Ramos (cell line): Measurements from ENCODE around the gene TMED4.

ENCODE experiments used
- in situ Hi-C: fragments of 300-500 bp; cut with MboI; formaldehyde crosslinking; loops from one replicate; pipeline ENCODE4 v1.14.3; 2022; ENCODE audit warnings: low sequenced_read_pairs; ENCODE audit not compliant: unreplicated experiment

TMED4 gene

DNA sequence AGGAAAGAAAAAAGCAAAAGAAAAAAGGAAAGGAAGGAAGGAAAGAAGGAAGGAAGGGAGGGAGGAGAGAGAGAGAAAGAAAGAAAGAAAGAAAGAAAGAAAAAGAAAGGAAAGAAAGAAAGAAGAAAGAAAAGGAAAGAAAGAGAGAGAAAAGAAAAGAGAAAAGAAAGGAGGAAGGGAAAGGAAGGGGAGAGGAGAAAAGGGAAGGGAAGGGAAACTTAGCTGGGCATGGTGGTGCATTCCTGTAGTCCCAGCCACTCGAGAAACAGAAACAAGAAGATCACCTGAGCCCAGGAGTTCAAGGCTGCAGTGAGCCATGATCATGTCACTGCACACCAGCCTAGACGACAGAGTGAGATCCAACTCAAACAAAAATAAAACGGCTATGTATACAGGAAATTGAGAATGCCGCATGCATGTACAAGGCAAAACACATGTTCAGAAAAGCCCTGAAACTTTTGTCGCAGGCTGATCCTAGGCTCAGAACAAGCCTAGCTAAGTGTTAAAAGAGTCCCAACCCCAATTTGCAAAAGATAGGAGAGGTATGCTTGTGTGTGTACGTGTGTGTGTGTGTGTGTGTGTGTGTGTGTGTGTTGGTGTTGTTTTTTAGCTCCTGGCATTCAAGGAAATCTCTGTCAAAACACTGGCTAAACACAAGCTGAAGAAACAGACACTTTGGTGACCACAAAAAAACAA is 34.3 kb downstream of the TMED4 start:
- in situ Hi-C loops, result no loop called here

DNA sequence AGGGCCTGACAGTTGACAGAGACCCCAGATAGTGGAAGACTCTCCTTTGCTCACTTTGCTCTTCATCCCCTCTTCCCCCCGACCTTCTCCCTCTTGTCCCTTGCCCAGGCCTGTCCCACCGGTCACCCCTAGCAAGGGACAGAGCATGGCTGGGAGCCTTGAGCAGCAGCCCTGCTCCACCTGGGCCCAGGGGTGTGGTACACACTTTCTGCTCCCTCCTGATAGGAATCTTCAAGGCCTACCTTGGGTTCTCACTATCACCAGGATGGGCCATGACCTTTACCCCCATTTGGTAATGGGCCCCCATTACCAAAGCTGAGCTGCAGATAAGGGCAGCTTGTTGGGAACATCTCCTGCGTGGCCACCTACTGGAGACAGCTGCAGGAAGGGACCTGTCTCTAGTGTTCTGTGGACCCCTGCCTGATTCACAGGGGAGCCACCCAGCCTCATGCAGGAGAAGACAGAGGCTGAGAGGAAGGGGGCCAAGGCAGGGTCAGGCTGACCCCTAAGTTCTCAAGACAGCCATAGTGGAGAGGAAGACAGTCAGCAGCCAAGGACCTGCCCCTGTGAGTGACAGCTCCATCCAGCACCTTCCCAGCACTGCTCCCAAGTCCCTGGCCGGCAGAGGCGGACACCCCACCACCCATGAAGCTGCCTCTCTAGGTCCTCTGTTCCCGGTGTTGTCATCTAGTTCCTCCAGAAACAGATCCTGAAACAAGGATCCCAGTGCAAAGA is 40.0 kb downstream of the TMED4 start:
- in situ Hi-C loops, result no loop called here

DNA sequence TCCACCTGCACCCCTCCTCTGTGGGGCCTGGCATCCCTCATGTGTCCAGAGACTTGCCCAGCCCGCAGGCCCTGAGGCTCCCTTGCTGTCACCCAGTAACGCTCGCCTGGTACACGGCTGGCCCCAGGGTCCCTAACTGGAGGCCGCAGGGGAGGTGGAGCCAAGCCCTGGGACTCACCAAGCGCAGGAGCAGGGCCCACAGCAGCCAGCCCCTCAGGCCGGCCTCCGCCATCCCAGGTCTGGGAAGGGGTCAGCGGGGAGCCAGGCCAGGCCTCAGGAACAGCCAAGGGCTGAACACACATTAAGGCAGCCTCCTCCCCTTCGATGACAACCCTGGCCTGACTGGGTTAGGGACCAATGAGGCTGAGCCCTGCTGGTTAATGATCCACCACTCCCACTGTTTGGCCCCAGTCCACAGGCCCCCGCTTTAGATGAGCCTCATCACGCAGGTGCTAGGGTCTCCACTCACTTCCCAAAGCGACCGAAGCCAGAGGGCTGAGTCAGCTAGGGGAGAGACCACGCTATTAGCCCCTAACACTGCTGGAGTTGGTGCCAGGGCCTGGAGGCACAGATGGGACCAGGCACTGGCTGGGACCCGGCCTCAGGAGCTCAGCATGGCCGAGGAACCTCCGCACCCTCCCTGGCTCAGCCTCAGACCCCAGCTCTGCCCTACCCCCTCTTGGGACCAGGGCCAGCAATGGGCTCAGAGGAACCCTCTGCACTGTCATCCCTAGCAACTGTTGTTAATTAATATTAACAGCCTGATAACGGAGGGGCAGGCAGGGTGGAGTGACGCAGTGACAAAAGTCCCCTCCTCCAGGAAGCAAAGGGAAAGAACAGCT is 40.8 kb downstream of the TMED4 start, which contains the start of gene NPC1L1:
Gene NPC1L1 (minus strand): TSS at position 303 of the 842 bp plus-strand sequence. CDS start 71 bp downstream, at position 232.
- in situ Hi-C loops, result no loop called here

- in situ Hi-C loops, result no loop called here
Measured at GRCh38 chr7:44540592-44541027, 41.4 kb downstream of the TMED4 start.

DNA sequence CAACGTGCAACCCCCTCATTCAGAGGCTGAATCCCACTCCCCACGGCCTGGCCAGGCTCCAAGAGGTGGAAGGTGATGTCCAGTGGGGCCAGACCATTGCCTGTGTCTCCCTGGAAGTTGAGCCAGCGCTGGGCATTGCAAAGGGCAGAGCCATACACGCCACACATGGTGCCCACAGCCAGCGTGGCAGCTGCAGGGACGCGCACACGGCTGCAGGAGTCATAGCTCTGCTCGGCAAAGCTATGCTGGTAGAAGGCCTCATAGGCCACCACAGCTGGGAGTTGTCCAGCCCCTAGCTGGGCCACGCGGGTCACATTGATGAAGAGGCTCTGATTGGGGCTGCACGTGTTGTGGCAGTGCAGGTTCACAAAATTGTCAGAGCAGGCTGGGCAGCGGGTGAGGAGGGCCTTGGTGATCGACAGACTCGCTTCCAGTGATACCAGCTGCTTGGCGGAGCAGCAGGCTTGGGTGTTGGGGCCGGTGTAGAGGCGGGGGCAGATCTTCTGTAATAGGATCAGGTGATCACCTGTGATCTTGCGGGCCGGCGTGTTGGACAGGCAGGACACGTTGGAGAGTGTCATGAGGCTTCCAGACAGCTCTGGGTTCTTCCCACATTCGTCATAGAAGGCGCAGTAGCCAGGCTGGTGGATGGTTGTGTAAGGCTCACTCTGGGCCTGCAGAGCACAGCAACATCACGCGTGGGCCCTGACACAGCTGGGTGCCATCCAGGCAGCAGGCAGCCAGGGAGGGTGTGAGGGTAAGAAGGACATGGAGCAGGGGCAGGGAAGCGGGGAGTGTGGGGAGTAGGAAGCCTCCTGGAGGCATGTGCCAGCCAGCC is 42.1 kb downstream of the TMED4 start:
- in situ Hi-C loops, result no loop called here

DNA sequence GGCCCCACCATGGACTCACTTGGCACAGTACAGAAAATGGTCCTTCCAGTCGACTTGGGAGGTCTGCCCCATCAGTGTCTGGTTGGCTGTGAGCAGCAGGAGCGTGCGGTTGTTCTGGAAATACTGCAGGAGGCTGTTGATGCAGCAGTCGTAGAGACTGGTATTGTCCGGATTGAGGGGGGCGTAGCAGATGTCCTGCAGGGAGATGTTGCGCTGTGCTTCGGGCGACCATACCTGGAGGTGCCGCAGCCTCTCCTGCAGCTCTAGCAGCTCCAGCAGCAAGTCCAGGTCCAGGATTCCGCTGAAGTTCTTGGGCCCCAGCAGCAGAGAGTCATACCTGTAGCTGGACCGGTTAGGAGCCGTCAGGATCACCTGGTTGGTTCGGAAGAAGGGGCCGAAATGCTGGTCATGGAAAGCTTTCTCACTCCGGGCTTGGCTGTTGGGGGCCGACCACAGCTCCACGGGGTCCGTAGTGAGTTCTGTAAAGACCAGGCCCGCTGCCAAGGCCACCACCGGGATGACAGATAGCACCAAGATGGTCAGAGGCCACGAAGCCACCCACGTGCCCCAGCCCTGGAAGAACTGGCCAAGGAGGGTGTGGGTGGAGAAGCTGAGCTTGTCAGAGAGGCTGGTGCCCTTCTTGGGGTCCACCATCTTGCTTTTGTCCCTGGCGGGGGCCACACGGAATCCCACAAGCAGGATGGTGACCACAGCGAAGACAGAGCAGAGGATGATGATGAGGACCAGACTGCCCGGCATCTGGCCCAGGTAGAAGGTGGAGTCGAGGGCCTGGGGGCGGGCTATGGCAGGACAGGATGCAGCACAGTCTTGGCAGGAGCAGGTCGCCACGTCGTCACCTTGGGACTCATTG is 43.0 kb downstream of the TMED4 start:
- in situ Hi-C loops, result no loop called here

- in situ Hi-C loops, result no loop called here
Measured at GRCh38 chr7:44538093-44538797, 43.8 kb downstream of the TMED4 start.

GRCh38 chr7:44537442-44537841 is 44.6 kb downstream of the TMED4 start:
- in situ Hi-C loops, result no loop called here

- in situ Hi-C loops, result no loop called here
Measured at GRCh38 chr7:44536090-44536489, 45.9 kb downstream of the TMED4 start.

GRCh38 chr7:44535348-44536064 is 46.5 kb downstream of the TMED4 start:
- in situ Hi-C loops, result no loop called here

DNA sequence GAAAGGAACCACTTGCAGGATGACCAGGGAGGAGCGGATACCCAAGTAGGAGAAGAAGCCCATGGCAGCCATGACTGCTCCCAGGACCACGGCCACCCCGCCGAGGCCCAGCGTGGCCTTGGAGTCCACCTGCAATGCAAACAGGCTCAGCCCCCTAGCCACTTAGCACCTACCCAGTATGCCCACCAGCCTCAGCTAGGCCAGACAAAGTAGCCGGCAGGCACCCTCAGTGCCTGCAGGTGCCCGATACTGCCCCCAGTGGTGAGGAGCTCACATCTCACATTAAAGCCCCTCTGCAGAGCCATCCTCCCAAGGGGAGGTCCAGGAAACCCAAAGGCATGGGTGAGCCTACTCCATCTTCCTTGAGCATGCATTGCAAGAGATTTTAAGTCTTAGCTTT is 47.5 kb downstream of the TMED4 start:
- in situ Hi-C loops, result no loop called here

GRCh38 chr7:44534087-44534486 is 47.9 kb downstream of the TMED4 start:
- in situ Hi-C loops, result no loop called here

DNA sequence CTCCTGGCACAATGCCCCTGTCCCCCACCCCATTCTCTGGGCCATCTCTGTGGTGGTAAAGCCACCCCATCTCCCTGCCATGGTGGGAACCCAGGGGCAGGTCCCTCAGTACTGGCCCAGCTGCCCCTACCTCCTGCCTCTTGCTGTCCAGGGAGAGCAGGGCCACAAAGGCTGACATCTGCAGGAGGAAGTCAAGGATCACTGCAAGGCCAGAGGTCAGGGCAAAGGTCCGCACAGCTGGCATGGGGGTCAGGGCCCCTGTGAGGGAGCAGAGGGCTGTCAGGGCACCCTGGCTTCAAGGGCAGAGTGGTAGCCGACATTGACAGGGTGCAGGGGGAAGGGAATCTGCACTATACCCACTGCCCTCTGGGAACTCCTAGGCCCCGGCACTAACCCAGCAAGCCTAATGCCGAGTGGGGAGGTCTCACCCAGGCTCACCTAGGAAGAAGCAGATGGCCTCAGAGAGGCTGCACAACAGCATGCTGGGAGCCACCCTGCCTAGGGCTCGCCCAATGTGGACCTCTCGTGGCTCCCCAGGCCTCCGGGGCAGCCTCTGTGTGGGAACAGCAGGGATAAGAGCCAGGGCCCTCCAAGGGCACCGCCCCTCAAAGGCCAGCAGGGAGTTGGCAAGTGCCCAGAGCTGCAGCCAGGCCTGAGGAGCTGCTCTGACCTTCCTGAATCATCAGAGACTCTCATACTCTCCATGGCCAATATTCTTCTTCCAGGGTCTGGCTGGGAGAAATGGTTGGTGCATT is 48.6 kb downstream of the TMED4 start:
- in situ Hi-C loops, result no loop called here

GRCh38 chr7:44531421-44532380 is 50.3 kb downstream of the TMED4 start:
- in situ Hi-C loops, result no loop called here

DNA sequence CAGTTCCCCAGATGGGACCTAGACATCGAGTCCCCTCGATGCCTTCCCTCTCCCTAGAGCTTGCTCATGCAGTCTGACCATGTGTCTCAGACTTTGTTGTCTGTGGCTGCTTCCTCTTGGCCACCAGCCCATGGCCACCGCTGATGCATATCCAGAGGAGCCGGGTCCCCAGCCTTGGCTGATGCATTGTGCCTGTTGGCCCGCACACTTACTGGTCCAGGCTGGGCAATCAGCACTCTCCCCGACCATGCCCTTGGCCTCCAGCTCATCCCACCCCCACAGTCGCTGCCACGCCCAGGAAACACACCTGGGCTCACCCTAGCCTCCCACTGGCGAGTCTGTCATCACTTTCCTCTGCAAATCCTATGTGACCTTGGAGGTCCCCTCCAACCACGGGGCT is 51.0 kb downstream of the TMED4 start:
- in situ Hi-C loops, result no loop called here
